HG03457 (cell line): ENCODE measurements around the gene PUS10.

Source experiments
- ATAC-seq: cut with Tn5 transposase; IDR thresholded peaks from one replicate; pipeline ENCODE4 v1.9.1; 2021; ENCODE audit warnings: moderate number of reproducible peaks; ENCODE audit not compliant: unreplicated experiment

PUS10 gene

GRCh38 chr2:60973705-60974104 is 44.4 kb downstream of the PUS10 start:
- no peak for ATAC-seq

GRCh38 chr2:60972889-60973656 is 45.0 kb downstream of the PUS10 start:
- ATAC-seq = no peak

- ATAC-seq = peak; percentile 62
Observed at GRCh38 chr2:60966507-60967405, 51.3 kb downstream of the PUS10 start.

DNA sequence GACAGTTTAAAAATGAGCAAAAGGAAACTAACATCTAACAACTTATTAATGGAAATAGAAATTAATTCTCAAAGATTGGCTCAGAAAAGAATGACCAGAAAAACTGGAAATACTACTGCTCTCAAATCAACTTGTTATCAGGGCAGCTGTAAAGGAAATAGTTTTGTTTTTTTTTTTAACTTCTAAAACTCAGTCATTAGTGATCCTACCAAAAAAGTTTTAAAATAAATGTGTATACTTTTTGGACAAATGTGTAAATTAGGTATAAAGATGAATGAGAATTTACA is 52.6 kb downstream of the PUS10 start:
- no peak for ATAC-seq

DNA sequence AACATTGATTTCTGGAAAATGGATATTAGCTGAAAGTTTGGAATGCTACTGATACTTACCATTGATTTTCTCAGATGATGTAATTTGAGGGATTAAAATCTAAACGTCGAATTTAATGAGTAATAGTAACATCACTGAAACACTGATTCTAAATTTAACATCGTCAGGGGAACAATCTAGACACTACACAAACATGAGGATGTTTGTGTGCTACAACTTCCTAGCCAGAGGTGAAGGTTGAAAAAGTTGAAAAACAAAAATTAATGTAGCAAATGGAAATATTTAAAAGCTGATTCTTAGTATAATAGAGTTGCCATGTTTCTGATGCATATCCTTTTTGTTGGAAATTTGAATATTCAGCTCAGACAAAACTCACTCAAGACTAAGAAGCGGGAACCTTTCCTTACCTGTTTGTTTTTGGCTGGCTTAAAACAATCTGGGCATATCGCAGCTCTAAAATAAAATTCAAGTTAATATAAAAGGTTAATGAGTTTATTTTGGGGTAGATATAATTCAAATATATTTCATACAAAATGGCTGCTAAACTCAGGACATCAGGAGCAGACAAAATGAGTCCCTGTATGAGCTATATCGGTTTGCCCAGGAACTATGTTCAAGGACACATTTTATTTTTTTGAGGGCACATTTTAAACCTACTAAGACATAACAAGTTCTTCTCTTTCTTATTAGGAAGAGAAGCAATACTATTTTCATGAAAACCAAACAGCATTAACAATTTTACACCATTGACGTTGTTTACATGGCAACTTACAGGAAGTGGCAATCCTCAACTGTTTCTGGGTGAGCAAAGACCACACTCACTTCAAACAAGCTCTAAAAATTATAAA is 53.2 kb downstream of the PUS10 start:
- ATAC-seq = no peak

GRCh38 chr2:60963190-60963589 is 54.9 kb downstream of the PUS10 start:
- ATAC-seq = no peak

GRCh38 chr2:60962528-60962927 is 55.5 kb downstream of the PUS10 start:
- no peak for ATAC-seq

- ATAC-seq = no peak
Observed at GRCh38 chr2:60961457-60961856, 56.6 kb downstream of the PUS10 start.

DNA sequence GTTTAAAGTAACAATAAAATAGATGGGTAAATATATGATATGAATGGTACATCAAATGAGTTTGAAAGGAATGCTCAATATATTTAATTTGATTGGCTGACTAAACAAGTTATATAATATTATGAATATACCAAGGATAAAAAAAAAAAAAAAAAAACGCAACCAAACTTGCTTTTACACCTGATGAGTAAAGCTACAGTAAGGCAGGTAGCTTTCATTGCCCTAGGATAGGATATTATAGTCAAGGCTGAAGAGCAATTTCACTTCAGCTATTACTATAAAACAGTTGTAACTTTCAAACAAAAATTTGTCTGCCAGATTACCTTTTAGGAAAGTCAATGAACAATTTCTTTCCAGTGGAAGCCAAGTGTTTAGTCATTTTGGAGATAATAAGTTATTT is 57.3 kb downstream of the PUS10 start:
- ATAC-seq = no peak

GRCh38 chr2:60959501-60959900 is 58.6 kb downstream of the PUS10 start:
- no peak for ATAC-seq

DNA sequence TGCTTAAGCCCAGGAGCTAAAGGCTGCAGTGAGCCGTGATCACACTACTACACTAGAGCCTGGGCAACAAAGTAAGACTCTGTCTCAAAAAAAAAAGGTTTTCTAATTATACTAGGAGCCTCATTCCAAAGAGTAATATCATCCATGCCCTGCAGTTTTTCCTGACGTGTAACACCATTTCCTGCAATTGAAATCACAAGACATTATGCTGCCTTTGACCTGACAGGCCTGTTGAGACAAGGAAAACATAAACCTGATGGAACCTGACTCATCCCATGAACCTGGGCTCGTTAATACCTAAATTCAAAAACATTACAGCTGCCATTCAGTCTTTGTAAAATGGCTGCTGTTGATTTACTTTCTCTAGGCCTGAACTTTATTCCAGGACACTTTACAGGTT is 59.3 kb downstream of the PUS10 start:
- ATAC-seq = no peak

- ATAC-seq = no peak
Observed at GRCh38 chr2:60958361-60958760, 59.7 kb downstream of the PUS10 start.

DNA sequence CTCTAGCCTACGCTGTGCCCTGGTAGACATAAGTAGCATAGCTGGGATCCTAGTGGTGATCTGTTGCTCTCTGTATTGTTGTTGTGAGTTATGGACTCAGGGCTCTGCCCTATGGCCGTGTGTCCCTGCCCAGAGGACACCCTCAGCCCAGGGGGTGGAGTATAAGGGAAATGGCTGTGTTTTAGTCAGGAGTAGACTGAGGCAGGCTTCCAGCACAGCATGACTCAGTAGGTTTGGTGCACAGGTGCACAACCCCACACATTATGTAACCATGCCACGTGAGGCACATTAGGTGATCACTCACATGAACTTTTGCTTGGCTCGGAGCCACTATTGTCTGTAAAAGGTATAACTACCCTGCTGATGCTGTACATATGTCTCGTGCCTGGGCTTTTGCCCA is 60.4 kb downstream of the PUS10 start:
- ATAC-seq = no peak

DNA sequence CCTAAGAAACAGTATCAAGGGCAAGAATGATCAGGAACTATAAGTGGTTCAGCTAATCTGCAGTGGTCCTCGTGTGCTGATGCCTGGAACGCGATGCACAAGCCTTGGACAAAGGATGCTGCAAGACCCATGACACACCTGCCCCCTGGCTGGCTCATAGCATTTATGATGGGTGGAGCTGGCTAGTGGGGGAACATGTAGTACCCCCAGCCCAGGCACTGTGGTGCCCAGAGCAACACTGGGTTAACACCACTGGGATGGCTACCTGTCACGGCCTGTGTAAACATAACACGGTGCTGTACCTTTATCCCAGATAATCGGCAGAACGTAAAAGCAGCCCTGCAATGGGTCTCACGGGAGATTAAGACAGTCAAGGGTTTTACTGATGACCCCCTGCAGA is 60.8 kb downstream of the PUS10 start:
- ATAC-seq = no peak

DNA sequence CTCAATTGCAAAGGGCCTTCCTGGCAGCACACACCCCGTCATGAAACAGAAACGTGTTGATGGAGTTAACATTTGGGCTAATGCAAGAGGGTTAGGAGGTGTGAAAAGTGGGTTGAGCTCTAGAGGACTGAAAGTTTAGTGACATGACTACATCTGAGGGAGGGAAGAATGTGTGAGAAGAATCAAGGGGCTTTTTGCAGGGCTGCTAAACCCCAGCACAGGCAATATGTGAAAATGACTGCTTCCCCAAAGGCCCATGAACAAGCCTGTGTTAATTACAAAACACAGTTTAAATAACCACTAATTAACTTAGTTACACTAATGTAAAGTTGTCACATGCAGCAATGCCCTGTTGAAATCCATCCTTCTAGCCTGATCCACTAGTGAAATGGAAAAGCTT is 63.9 kb downstream of the PUS10 start:
- no peak for ATAC-seq

GRCh38 chr2:60948926-60949579 is 69.0 kb downstream of the PUS10 start:
- ATAC-seq = no peak

DNA sequence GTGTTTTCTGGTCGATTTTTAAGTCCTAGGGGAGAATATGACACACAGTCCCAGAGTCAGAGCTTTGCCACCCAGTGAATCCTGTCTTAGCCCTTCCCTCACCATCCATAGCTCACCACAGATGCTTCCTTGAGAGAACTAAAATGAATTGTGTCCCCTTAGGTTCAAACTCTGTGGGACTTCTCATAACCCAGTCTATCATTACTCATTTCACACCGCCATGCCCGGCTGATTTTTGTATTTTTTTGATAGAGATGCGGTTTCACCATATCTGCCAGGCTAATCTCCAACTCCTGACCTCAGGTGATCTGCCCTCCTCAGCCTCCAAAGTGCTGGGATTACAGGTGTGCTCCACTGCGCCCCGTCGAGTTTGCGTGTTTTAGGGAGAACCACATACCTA is 69.9 kb downstream of the PUS10 start:
- ATAC-seq = no peak

DNA sequence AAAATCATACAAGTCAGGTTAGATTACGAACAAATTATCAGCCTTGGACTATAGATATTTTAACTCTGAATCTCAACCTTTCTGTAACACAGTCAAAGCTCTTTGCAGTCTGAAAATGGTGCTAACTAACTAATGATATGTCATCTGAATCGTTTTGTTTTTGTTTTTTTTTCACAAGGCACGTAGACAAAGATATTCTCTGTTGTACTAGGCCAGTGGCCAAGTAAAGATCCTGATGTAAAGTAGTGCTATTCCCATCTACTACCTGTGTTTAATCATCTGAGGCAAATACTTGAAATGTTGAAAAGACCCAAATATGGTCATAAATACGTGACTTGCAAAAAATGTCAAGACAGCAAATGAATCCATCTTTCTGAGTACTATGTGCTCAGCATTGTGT is 71.0 kb downstream of the PUS10 start:
- no peak for ATAC-seq

DNA sequence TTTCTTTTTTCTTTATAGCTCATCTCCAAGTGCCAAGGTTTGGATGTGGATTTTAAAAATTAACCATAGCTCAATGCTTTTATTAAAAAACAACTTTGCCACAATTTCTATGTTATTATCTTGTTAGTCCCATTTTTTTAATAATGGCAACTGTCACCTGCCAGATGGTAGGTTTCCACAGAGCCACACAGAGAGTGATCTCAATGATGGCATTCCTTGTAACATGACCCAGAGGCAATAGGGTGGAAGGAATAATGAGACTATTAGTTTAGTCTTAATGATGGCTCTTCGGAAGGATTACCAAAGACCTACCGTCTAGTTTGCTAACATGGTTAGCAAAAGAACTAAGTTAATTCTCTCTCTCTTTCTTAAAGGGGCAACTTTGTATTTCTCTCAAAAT is 72.7 kb downstream of the PUS10 start:
- no peak for ATAC-seq

DNA sequence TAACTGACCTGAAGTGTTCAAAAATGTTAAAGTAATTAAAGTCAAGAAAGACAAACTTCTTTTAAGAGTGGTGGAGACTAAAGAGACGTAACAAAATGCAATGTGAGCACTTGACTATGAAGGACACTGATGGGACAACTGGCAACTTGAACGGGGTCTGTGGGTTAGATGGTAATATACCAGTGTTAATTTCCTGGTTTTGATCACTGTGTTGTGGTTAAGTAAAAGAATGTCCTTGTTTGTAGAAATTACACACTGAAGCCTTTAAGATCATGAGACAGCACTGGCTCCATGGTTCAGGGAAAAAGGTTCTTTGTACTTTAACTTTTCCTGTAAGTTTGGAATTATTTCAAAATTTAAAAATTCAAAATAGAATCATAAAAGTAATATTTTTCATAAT is 78.4 kb downstream of the PUS10 start:
- no peak for ATAC-seq

- no peak for ATAC-seq
Observed at GRCh38 chr2:60938301-60938700, 79.8 kb downstream of the PUS10 start.
